WTC11 (cell line): Measurements from ENCODE around the gene TMEM164. TPM values are rescaled to one million over a fixed set of nuclear protein-coding genes. Genes with fewer than 3 reads are reported as not detected.

Experiments used
- ATAC-seq: fragments of 200-7000 bp; cut with Tn5 transposase; 2 replicates; pipeline ENCODE4 v1.10.0; 2021; ENCODE audit warnings: mild to moderate bottlenecking, moderate library complexity
- CTCF ChIA-PET: fragments of 300-600 bp; sonication (Branson Sonifier 250); formaldehyde crosslinking; loops from one replicate; lab custom pipeline; 2021; ENCODE audit warnings: antibody characterized with exemption; lab: Charles Lee
- POLR2A ChIA-PET: fragments of 350-600 bp; sonication (Branson Sonifier 250); formaldehyde crosslinking; loops from one replicate; lab custom pipeline; 2021; ENCODE audit warnings: antibody characterized with exemption; lab: Charles Lee
- DNase-seq: peaks from one replicate; pipeline ENCODE4 v3.0.0; 2021; ENCODE audit warnings: low spot score
- H3K27ac Mint-ChIP-seq: 2 replicates; pipeline ENCODE4 v1.8.0; 2021; ENCODE audit warnings: mixed read lengths
- H3K27me3 Mint-ChIP-seq: 2 replicates; pipeline ENCODE4 v1.8.0; 2021; ENCODE audit warnings: low read depth, mild to moderate bottlenecking, moderate library complexity, mixed read lengths
- H3K36me3 Mint-ChIP-seq: 2 replicates; pipeline ENCODE4 v1.8.0; 2021; ENCODE audit warnings: mixed read lengths
- H3K4me1 Mint-ChIP-seq: 2 replicates; pipeline ENCODE4 v1.8.0; 2022; ENCODE audit warnings: mixed read lengths
- H3K4me3 Mint-ChIP-seq: 2 replicates; pipeline ENCODE4 v1.8.0; 2021; ENCODE audit warnings: mild to moderate bottlenecking, moderate library complexity, mixed read lengths
- H3K9me3 Mint-ChIP-seq: 2 replicates; pipeline ENCODE4 v1.8.0; 2021; ENCODE audit warnings: mixed read lengths
- ATF6 ChIP-seq: sonication (generic); formaldehyde crosslinking; IDR thresholded peaks from 2 replicates; pipeline ENCODE4 v1.8.1; 2023; ENCODE audit warnings: mild to moderate bottlenecking, missing genetic modification reagents
- CREM ChIP-seq: sonication (generic); formaldehyde crosslinking; IDR thresholded peaks from 2 replicates; pipeline ENCODE4 v1.8.1; 2022; ENCODE audit warnings: mild to moderate bottlenecking, missing genetic modification reagents, moderate library complexity
- FOXJ3 ChIP-seq: sonication (generic); formaldehyde crosslinking; IDR thresholded peaks from 2 replicates; pipeline ENCODE4 v1.9.0; 2021; ENCODE audit warnings: missing genetic modification reagents, mild to moderate bottlenecking, borderline replicate concordance
- FOXK1 ChIP-seq: sonication (generic); formaldehyde crosslinking; IDR thresholded peaks from 2 replicates; pipeline ENCODE4 v1.8.0; 2022; ENCODE audit warnings: mild to moderate bottlenecking, moderate library complexity, missing genetic modification reagents
- IRF2 ChIP-seq: sonication (generic); formaldehyde crosslinking; IDR thresholded peaks from 2 replicates; pipeline ENCODE4 v1.8.0; 2022; ENCODE audit warnings: low read depth, missing genetic modification reagents, borderline replicate concordance
- TEAD4 ChIP-seq: sonication (generic); formaldehyde crosslinking; IDR thresholded peaks from 2 replicates; pipeline ENCODE4 v1.8.0; 2022; ENCODE audit warnings: mild to moderate bottlenecking, missing genetic modification reagents
- TP53 ChIP-seq: sonication (generic); formaldehyde crosslinking; IDR thresholded peaks from 2 replicates; pipeline ENCODE4 v1.8.1; 2023; ENCODE audit warnings: mild to moderate bottlenecking, missing genetic modification reagents
- ZMAT4 ChIP-seq: fragments of 250-450 bp; sonication (Bioruptor Pico); IDR thresholded peaks from 2 replicates; pipeline ENCODE4 v1.9.0; 2021; ENCODE audit warnings: mild to moderate bottlenecking
- ZNF263 ChIP-seq: sonication (generic); formaldehyde crosslinking; IDR thresholded peaks from 2 replicates; pipeline ENCODE4 v1.8.1; 2022; ENCODE audit warnings: low read depth, mild to moderate bottlenecking, moderate library complexity, missing genetic modification reagents
- ZNF317 ChIP-seq: sonication (generic); formaldehyde crosslinking; IDR thresholded peaks from 2 replicates; pipeline ENCODE4 v1.8.1; 2023; ENCODE audit warnings: low read depth, mild to moderate bottlenecking, moderate library complexity, missing genetic modification reagents, borderline replicate concordance
- ZNF396 ChIP-seq: fragments of 250-450 bp; sonication (Bioruptor Pico); IDR thresholded peaks from 2 replicates; pipeline ENCODE4 v1.8.0; 2021; ENCODE audit warnings: mild to moderate bottlenecking, moderate library complexity, borderline replicate concordance
- ZNF512 ChIP-seq: sonication (generic); formaldehyde crosslinking; IDR thresholded peaks from 2 replicates; pipeline ENCODE4 v1.8.1; 2022; ENCODE audit warnings: missing genetic modification reagents, borderline replicate concordance
- total RNA-seq: library from RNA; stranded (reverse); gene quantifications from 3 replicates; pipeline ENCODE4 v1.2.3, GENCODE V29; 2021
- TF ChIP-seq, protein P1 (sequence below): sonication (generic); formaldehyde crosslinking; IDR thresholded peaks from 2 replicates; pipeline ENCODE4 v1.8.0; 2023; ENCODE audit warnings: mild to moderate bottlenecking, missing genetic modification reagents

Gene TMEM164
- total RNA-seq, 1 experiment from 2014 or later = 16.0 TPM

- H3K27me3 Mint-ChIP-seq = no peaks in the 10 kb centered on the region
- H3K4me1 Mint-ChIP-seq = no peaks in the 10 kb centered on the region
- no peak for TF ChIP-seq ATF6 (CRISPR knock-in tag)
- TF ChIP-seq, protein P1, sequence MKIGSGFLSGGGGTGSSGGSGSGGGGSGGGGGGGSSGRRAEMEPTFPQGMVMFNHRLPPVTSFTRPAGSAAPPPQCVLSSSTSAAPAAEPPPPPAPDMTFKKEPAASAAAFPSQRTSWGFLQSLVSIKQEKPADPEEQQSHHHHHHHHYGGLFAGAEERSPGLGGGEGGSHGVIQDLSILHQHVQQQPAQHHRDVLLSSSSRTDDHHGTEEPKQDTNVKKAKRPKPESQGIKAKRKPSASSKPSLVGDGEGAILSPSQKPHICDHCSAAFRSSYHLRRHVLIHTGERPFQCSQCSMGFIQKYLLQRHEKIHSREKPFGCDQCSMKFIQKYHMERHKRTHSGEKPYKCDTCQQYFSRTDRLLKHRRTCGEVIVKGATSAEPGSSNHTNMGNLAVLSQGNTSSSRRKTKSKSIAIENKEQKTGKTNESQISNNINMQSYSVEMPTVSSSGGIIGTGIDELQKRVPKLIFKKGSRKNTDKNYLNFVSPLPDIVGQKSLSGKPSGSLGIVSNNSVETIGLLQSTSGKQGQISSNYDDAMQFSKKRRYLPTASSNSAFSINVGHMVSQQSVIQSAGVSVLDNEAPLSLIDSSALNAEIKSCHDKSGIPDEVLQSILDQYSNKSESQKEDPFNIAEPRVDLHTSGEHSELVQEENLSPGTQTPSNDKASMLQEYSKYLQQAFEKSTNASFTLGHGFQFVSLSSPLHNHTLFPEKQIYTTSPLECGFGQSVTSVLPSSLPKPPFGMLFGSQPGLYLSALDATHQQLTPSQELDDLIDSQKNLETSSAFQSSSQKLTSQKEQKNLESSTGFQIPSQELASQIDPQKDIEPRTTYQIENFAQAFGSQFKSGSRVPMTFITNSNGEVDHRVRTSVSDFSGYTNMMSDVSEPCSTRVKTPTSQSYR (CRISPR knock-in tag) = no peak
- no peak for TF ChIP-seq ZMAT4 (CRISPR knock-in tag)
- no peak overlapping the region for H3K27ac Mint-ChIP-seq
- POLR2A ChIA-PET = no interaction called here
- H3K9me3 Mint-ChIP-seq = no peaks in the 10 kb centered on the region
- no peaks in the 10 kb centered on the region for H3K36me3 Mint-ChIP-seq
- DNase-seq (no peak), ATAC-seq (no peak)
- CTCF ChIA-PET = no interaction called here
- no peak overlapping the region for H3K4me3 Mint-ChIP-seq
These were observed 115.6 kb downstream of the TMEM164 start for GRCh38 chrX:110118530-110118929.

- peaks cover under 1% of the 10 kb centered on the region; the same call in 1 of the 2 replicates for H3K4me1 Mint-ChIP-seq
- DNase-seq (no peak), ATAC-seq (no peak)
- H3K4me3 Mint-ChIP-seq = no peak overlapping the region
- H3K27ac Mint-ChIP-seq = no peak overlapping the region
- no peaks in the 10 kb centered on the region for H3K9me3 Mint-ChIP-seq
- ChIA-PET CTCF (no interaction called here), POLR2A (no interaction called here)
- H3K36me3 Mint-ChIP-seq = no peaks in the 10 kb centered on the region
- TF ChIP-seq ZNF263 (CRISPR knock-in tag) (no peak), FOXJ3 (CRISPR knock-in tag) (no peak), IRF2 (no peak), TP53 (CRISPR knock-in tag) (no peak), ZNF512 (CRISPR knock-in tag) (no peak)
- no peaks in the 10 kb centered on the region for H3K27me3 Mint-ChIP-seq
These were observed 116.6 kb downstream of the TMEM164 start for GRCh38 chrX:110119480-110119879.

GRCh38 chrX:110120025-110120424 lies 117.1 kb downstream of the TMEM164 start:
- POLR2A ChIA-PET = no interaction called here
- no peaks in the 10 kb centered on the region for H3K36me3 Mint-ChIP-seq
- H3K27ac Mint-ChIP-seq = no peak overlapping the region
- no peak for TF ChIP-seq CREM (CRISPR knock-in tag)
- TF ChIP-seq ZNF317 (CRISPR knock-in tag) = no peak
- no peak for TF ChIP-seq TEAD4 (CRISPR knock-in tag)
- no peak for TF ChIP-seq ZNF396 (CRISPR knock-in tag)
- TF ChIP-seq FOXK1 (CRISPR knock-in tag) = no peak
- TF ChIP-seq, all 79 proteins: peak for 0
- DNase-seq = no peak
- Mint-ChIP-seq H3K27me3 (no peaks in the 10 kb centered on the region), H3K9me3 (no peaks in the 10 kb centered on the region), H3K4me3 (no peak overlapping the region), H3K4me1 (peaks cover 5% of the 10 kb centered on the region; the same call in 1 of the 2 replicates)
- no peak for ATAC-seq
- CTCF ChIA-PET = interaction anchor here (1.1 kb wide), 1 partner anchor 229 kb away, joined by 4 read pairs; no protein-coding TSS in a partner anchor
